D721Med (cell line): ENCODE measurements around the gene LKAAEAR1.

ENCODE experiments used
- DNase-seq: peaks from one replicate; pipeline ENCODE4 v3.0.0; 2011; ENCODE audit warnings: low spot score; ENCODE audit not compliant: insufficient read length
- FAIRE-seq: peaks from 2 replicates; lab custom pipeline; 2011; peaks lifted over from hg19 to GRCh38; lab: Jason Lieb, UNC
- TF ChIP-seq, protein P1 (sequence below): IDR thresholded peaks from 2 replicates; pipeline ENCODE4 v1.5.1; 2012; ENCODE audit warnings: mild to moderate bottlenecking, control low read depth; ENCODE audit not compliant: insufficient read depth; ENCODE audit errors: missing control alignments

Gene LKAAEAR1

GRCh38 chr20:64079273-64080012 lies 4.8 kb downstream of the LKAAEAR1 start, which contains the start of gene RGS19:
RGS19 (minus strand) TSS chr20:64079518; CDS start chr20:64076886, 2,632 bp downstream.
- DNase-seq (peak; percentile 43), FAIRE-seq (no peak)
- TF ChIP-seq, protein P1, sequence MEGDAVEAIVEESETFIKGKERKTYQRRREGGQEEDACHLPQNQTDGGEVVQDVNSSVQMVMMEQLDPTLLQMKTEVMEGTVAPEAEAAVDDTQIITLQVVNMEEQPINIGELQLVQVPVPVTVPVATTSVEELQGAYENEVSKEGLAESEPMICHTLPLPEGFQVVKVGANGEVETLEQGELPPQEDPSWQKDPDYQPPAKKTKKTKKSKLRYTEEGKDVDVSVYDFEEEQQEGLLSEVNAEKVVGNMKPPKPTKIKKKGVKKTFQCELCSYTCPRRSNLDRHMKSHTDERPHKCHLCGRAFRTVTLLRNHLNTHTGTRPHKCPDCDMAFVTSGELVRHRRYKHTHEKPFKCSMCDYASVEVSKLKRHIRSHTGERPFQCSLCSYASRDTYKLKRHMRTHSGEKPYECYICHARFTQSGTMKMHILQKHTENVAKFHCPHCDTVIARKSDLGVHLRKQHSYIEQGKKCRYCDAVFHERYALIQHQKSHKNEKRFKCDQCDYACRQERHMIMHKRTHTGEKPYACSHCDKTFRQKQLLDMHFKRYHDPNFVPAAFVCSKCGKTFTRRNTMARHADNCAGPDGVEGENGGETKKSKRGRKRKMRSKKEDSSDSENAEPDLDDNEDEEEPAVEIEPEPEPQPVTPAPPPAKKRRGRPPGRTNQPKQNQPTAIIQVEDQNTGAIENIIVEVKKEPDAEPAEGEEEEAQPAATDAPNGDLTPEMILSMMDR, result no peak

DNA sequence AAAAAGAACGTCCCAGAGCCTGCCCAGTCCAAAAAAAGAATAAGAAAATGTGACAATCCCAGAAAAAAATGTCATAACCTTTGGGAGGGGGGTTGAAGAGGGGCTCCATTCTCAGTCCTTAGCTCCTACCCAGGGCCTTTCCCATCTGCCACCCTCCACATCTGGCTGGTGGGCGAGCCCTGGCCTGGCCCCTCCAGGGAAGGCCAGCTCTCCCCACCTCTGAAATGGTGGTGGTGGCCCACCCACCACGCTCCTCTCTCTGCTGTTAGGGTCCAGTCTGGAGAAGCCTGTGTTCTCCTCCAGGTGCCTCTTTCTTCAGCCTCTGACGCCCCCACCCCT lies 5.3 kb downstream of the LKAAEAR1 start:
- DNase-seq, result no peak
- FAIRE-seq, result no peak
- TF ChIP-seq, protein P1, result no peak

- FAIRE-seq (no peak), DNase-seq (no peak)
- TF ChIP-seq, protein P1, result no peak
Measured at GRCh38 chr20:64077876-64078551, 6.2 kb downstream of the LKAAEAR1 start.

DNA sequence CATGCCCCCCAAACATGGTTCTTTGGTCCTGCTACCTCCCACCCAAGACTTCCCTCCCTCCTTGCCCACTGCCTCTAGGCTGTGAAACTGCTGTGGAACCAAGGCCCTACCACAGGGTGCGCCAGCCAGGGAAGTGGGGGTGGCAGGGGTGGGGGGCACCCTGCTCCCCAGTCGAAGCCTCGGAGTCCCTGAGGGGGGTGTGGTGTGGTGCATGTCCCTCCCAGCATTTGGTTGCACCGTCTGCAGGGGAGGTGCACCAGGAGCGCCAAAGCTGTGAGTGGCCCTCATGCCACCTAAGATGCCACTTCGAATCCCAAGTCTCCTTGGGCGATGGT lies 6.7 kb downstream of the LKAAEAR1 start:
- TF ChIP-seq, protein P1, result no peak
- DNase-seq (no peak), FAIRE-seq (no peak)

GRCh38 chr20:64077094-64077493 lies 7.1 kb downstream of the LKAAEAR1 start:
- TF ChIP-seq, protein P1, result no peak
- no peak for DNase-seq
- no peak for FAIRE-seq

- DNase-seq, result no peak
- no peak for FAIRE-seq
- TF ChIP-seq, protein P1, result no peak
Measured at GRCh38 chr20:64076061-64076997, 7.9 kb downstream of the LKAAEAR1 start.
